ENCODE results near the gene FBXO11. TPM values are rescaled to one million over a fixed set of nuclear protein-coding genes. Genes with fewer than 3 reads are reported as not detected.

Gene FBXO11
- total and polyA plus RNA-seq, 4 donors = 9.2 to 46.8 (median 19.7) TPM

- Histone ChIP-seq H3K9me3 (ENCODE audit: control insufficient read depth in 4 of 4, low read length in 3 of 4) (no peaks in the 10 kb centered on the region), H3K36me3 (ENCODE audit: control insufficient read depth in 4 of 4, insufficient read depth in 3 of 4, low read depth in 1 of 4, low read length in 3 of 4) (no peaks in the 10 kb centered on the region), H3K4me1 (ENCODE audit: control insufficient read depth in 4 of 4, insufficient read depth in 4 of 4, low read length in 3 of 4) (no peaks in the 10 kb centered on the region), H3K4me3 (ENCODE audit: low read depth in 1 of 3, low read length in 3 of 3) (no peak overlapping the region), H3K9ac (ENCODE audit: low read depth in 1 of 2, low read length in 2 of 2) (no peak overlapping the region), H3K27ac (ENCODE audit: low read depth in 1 of 2, low read length in 2 of 2) (no peak overlapping the region), H3K27me3 (ENCODE audit: control insufficient read depth in 4 of 4, insufficient read depth in 4 of 4, low read length in 3 of 4) (no peaks in the 10 kb centered on the region)
- TF ChIP-seq RAD21 (IDR thresholded peaks at IDR 0.05) (no peak), HNF4A (conservative IDR thresholded peaks at IDR 0.05) (no peak), JUND (IDR thresholded peaks at IDR 0.05) (no peak), YY1 (IDR thresholded peaks at IDR 0.05) (no peak), HNF4G (IDR thresholded peaks at IDR 0.05) (no peak), GABPA (IDR thresholded peaks at IDR 0.05 in 1 of 2, conservative IDR thresholded peaks at IDR 0.05 in 1 of 2) (no peak)
- TF ChIP-seq, protein P1, sequence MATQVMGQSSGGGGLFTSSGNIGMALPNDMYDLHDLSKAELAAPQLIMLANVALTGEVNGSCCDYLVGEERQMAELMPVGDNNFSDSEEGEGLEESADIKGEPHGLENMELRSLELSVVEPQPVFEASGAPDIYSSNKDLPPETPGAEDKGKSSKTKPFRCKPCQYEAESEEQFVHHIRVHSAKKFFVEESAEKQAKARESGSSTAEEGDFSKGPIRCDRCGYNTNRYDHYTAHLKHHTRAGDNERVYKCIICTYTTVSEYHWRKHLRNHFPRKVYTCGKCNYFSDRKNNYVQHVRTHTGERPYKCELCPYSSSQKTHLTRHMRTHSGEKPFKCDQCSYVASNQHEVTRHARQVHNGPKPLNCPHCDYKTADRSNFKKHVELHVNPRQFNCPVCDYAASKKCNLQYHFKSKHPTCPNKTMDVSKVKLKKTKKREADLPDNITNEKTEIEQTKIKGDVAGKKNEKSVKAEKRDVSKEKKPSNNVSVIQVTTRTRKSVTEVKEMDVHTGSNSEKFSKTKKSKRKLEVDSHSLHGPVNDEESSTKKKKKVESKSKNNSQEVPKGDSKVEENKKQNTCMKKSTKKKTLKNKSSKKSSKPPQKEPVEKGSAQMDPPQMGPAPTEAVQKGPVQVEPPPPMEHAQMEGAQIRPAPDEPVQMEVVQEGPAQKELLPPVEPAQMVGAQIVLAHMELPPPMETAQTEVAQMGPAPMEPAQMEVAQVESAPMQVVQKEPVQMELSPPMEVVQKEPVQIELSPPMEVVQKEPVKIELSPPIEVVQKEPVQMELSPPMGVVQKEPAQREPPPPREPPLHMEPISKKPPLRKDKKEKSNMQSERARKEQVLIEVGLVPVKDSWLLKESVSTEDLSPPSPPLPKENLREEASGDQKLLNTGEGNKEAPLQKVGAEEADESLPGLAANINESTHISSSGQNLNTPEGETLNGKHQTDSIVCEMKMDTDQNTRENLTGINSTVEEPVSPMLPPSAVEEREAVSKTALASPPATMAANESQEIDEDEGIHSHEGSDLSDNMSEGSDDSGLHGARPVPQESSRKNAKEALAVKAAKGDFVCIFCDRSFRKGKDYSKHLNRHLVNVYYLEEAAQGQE (IDR thresholded peaks at IDR 0.05) = no peak
- DNase-seq (ENCODE audit: low spot score) = no peak
Observed at GRCh38 chr2:47774567-47774966, 131.7 kb downstream of the FBXO11 start.

- TF ChIP-seq, protein P2, sequence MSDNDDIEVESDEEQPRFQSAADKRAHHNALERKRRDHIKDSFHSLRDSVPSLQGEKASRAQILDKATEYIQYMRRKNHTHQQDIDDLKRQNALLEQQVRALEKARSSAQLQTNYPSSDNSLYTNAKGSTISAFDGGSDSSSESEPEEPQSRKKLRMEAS (IDR thresholded peaks at IDR 0.05) = no peak
- TF ChIP-seq RAD21 (IDR thresholded peaks at IDR 0.05) (no peak), HNF4G (IDR thresholded peaks at IDR 0.05) (no peak), HNF4A (conservative IDR thresholded peaks at IDR 0.05) (no peak), SP1 (IDR thresholded peaks at IDR 0.05) (no peak), CTCF (IDR thresholded peaks at IDR 0.05; ENCODE audit: low read depth, low read length, missing input control) (no peak), GABPA (IDR thresholded peaks at IDR 0.05 in 1 of 2, conservative IDR thresholded peaks at IDR 0.05 in 1 of 2) (no peak)
- no peak for DNase-seq (ENCODE audit: low spot score)
- Histone ChIP-seq H3K4me1 (ENCODE audit: control insufficient read depth in 4 of 4, insufficient read depth in 4 of 4, low read length in 3 of 4) (peaks cover 0 to 8% (median 5%) of the 10 kb centered on the region in 4 donors), H3K27ac (ENCODE audit: low read depth in 1 of 2, low read length in 2 of 2) (no peak overlapping the region), H3K27me3 (ENCODE audit: control insufficient read depth in 4 of 4, insufficient read depth in 4 of 4, low read length in 3 of 4) (no peaks in the 10 kb centered on the region), H3K4me3 (ENCODE audit: low read depth in 1 of 3, low read length in 3 of 3) (no peak overlapping the region), H3K9me3 (ENCODE audit: control insufficient read depth in 4 of 4, low read length in 3 of 4) (no peaks in the 10 kb centered on the region), H3K36me3 (ENCODE audit: control insufficient read depth in 4 of 4, insufficient read depth in 3 of 4, low read depth in 1 of 4, low read length in 3 of 4) (no peaks in the 10 kb centered on the region), H3K9ac (ENCODE audit: low read depth in 1 of 2, low read length in 2 of 2) (no peak overlapping the region)
- 97% methylated on average over 2 of the region's 2 CpGs for WGBS
Observed at GRCh38 chr2:47772343-47772742, 134.0 kb downstream of the FBXO11 start.

DNA sequence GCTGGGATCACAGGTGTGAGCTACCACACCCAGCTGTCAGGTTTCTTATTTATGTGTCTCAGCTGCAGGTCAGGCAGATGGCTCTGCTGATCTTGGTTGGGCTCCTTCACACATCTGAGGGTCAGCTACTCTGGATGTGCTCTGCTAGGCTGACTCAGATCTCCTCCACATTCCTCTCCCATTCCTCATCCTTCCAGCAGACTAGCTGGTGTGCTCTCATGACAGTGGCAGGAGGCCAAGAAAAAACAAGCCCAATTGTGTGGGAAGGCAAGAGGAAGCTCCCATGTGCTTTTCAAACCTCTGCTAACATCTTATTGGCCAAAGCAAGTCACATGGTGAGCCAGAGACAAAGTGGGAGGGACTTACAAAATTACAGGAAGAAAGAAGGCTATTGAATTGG lies 135.1 kb downstream of the FBXO11 start:
- DNase-seq (ENCODE audit: low spot score) = no peak
- H3K27me3 ChIP-seq (ENCODE audit: control insufficient read depth in 4 of 4, insufficient read depth in 4 of 4, low read length in 3 of 4) = no peaks in the 10 kb centered on the region
- H3K9ac ChIP-seq (ENCODE audit: low read depth in 1 of 2, low read length in 2 of 2) = no peak overlapping the region
- no peaks in the 10 kb centered on the region for H3K36me3 ChIP-seq (ENCODE audit: control insufficient read depth in 4 of 4, insufficient read depth in 3 of 4, low read depth in 1 of 4, low read length in 3 of 4)
- H3K4me1 ChIP-seq (ENCODE audit: control insufficient read depth in 4 of 4, insufficient read depth in 4 of 4, low read length in 3 of 4) = peaks cover 0 to 9% (median 7%) of the 10 kb centered on the region in 4 donors
- no peak overlapping the region for H3K4me3 ChIP-seq (ENCODE audit: low read depth in 1 of 3, low read length in 3 of 3)
- H3K27ac ChIP-seq (ENCODE audit: low read depth in 1 of 2, low read length in 2 of 2) = no peak overlapping the region
- no peaks in the 10 kb centered on the region for H3K9me3 ChIP-seq (ENCODE audit: control insufficient read depth in 4 of 4, low read length in 3 of 4)
- TF ChIP-seq RXRA (IDR thresholded peaks at IDR 0.05) = no peak
- TF ChIP-seq, protein P2 (IDR thresholded peaks at IDR 0.05) = no peak
- no peak for TF ChIP-seq JUND (IDR thresholded peaks at IDR 0.05)
- TF ChIP-seq SP1 (IDR thresholded peaks at IDR 0.05) = no peak
- TF ChIP-seq NR2F2 (IDR thresholded peaks at IDR 0.05) = no peak
- TF ChIP-seq, protein P1 (IDR thresholded peaks at IDR 0.05) = no peak
- no peak for TF ChIP-seq HNF4A (conservative IDR thresholded peaks at IDR 0.05)
- TF ChIP-seq, protein P3, sequence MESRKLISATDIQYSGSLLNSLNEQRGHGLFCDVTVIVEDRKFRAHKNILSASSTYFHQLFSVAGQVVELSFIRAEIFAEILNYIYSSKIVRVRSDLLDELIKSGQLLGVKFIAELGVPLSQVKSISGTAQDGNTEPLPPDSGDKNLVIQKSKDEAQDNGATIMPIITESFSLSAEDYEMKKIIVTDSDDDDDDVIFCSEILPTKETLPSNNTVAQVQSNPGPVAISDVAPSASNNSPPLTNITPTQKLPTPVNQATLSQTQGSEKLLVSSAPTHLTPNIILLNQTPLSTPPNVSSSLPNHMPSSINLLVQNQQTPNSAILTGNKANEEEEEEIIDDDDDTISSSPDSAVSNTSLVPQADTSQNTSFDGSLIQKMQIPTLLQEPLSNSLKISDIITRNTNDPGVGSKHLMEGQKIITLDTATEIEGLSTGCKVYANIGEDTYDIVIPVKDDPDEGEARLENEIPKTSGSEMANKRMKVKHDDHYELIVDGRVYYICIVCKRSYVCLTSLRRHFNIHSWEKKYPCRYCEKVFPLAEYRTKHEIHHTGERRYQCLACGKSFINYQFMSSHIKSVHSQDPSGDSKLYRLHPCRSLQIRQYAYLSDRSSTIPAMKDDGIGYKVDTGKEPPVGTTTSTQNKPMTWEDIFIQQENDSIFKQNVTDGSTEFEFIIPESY (IDR thresholded peaks at IDR 0.05) = no peak
- no peak for TF ChIP-seq TAF1 (conservative IDR thresholded peaks at IDR 0.05)
- TF ChIP-seq HNF4G (IDR thresholded peaks at IDR 0.05) = no peak
- no peak for TF ChIP-seq EGR1 (IDR thresholded peaks at IDR 0.05; ENCODE audit: low read depth in 2 of 2)

All from liver (tissue), 9 donors.